Smooth muscle cell (in vitro differentiated cells): ENCODE measurements around the gene ICAM5. TPM values are rescaled to one million over a fixed set of nuclear protein-coding genes. Genes with fewer than 3 reads are reported as not detected.
A peak's percentile ranks its signal among the peaks of the same experiment; 100 is the strongest.

ENCODE experiments used
- DNase-seq: peaks from one replicate; lab custom pipeline; 2025; ENCODE audit not compliant: unreplicated experiment; lab: John Stamatoyannopoulos, UW
- H2AFZ ChIP-seq: fragments of 200-600 bp; sonication (generic); 2 replicates; pipeline ENCODE4 v1.6.0; 2016; ENCODE audit warnings: antibody characterized with exemption, low read depth, mild to moderate bottlenecking
- H3F3A ChIP-seq: fragments of 200-600 bp; sonication (generic); 2 replicates; pipeline ENCODE4 v1.6.0; 2017; ENCODE audit warnings: antibody characterized with exemption, low read depth
- H3K27ac ChIP-seq: fragments of 200-600 bp; sonication (generic); 2 replicates; pipeline ENCODE4 v1.5.1; 2016; ENCODE audit warnings: low read depth, mild to moderate bottlenecking
- H3K27me3 ChIP-seq: fragments of 200-600 bp; sonication (generic); 2 replicates; pipeline ENCODE4 v1.6.1; 2016; ENCODE audit warnings: low read depth, mild to moderate bottlenecking
- H3K36me3 ChIP-seq: fragments of 200-600 bp; sonication (generic); 2 replicates; pipeline ENCODE4 v1.5.1; 2016; ENCODE audit warnings: low read depth
- H3K4me1 ChIP-seq: fragments of 200-600 bp; sonication (generic); 2 replicates; pipeline ENCODE4 v1.5.1; 2016; ENCODE audit warnings: low read depth
- H3K4me2 ChIP-seq: fragments of 200-600 bp; sonication (generic); 2 replicates; pipeline ENCODE4 v1.6.0; 2016; ENCODE audit warnings: mild to moderate bottlenecking
- H3K4me3 ChIP-seq: fragments of 200-600 bp; sonication (generic); 2 replicates; pipeline ENCODE4 v1.5.1; 2016; ENCODE audit warnings: mild to moderate bottlenecking
- H3K79me2 ChIP-seq: fragments of 200-600 bp; sonication (generic); 2 replicates; pipeline ENCODE4 v1.6.0; 2016; ENCODE audit warnings: low read depth, mild to moderate bottlenecking
- H3K9ac ChIP-seq: fragments of 200-600 bp; sonication (generic); 2 replicates; pipeline ENCODE4 v1.6.0; 2016; ENCODE audit warnings: low read depth
- H3K9me3 ChIP-seq: fragments of 200-600 bp; sonication (generic); replicated peaks from 2 replicates; pipeline ENCODE4 v1.5.1; 2016; ENCODE audit warnings: low read depth
- H4K20me1 ChIP-seq: fragments of 200-600 bp; sonication (generic); 2 replicates; pipeline ENCODE4 v1.6.0; 2016; ENCODE audit warnings: low read depth
- CTCF ChIP-seq: fragments of 200-600 bp; sonication (generic); IDR thresholded peaks from 2 replicates; pipeline ENCODE4 v1.5.1; 2017; ENCODE audit warnings: borderline replicate concordance, mild to moderate bottlenecking, antibody characterized with exemption; ENCODE audit not compliant: insufficient read depth, poor library complexity, severe bottlenecking
- WGBS: methylation state at CpG from one replicate; pipeline ENCODE4 v1.1.7; 2016; ENCODE audit warnings: low lambda C conversion rate; 5-methylcytosine and 5-hydroxymethylcytosine counted together
- polyA plus RNA-seq: library from polyadenylated mRNA; unstranded; fragments of >200 nt; fragmentation: Nextera tagmentation; extraction: Ambion mirVana; gene quantifications from 2 replicates; pipeline ENCODE4 v1.2.1, GENCODE V29; 2016
- total RNA-seq: library from RNA; depleted of rRNA; stranded (reverse); fragments of >200 nt; gene quantifications from 2 replicates; pipeline ENCODE4 v1.2.3, GENCODE V29; 2014

ICAM5 gene
- total and polyA plus RNA-seq, 2 experiments from 2014 or later: 4.0 to 4.4 TPM

GRCh38 chr19:10328558-10329429 is 39.0 kb downstream of the ICAM5 start:
- no peaks in the 10 kb centered on the region for H3F3A ChIP-seq
- no peak overlapping the region for H3K4me3 ChIP-seq
- TF ChIP-seq CTCF: no peak
- no peak overlapping the region for H3K27ac ChIP-seq
- no peaks in the 10 kb centered on the region for H3K36me3 ChIP-seq
- no peak for DNase-seq
- no peak overlapping the region for H3K4me2 ChIP-seq
- no peaks in the 10 kb centered on the region for H3K27me3 ChIP-seq
- WGBS: 98% methylated on average over 41 of the region's 41 CpGs
- no peak overlapping the region for H2AFZ ChIP-seq
- no peak overlapping the region for H3K9ac ChIP-seq
- H3K79me2 ChIP-seq: peaks cover 26% of the 10 kb centered on the region
- H3K4me1 ChIP-seq: peaks cover 8% of the 10 kb centered on the region
- H3K9me3 ChIP-seq: no peaks in the 10 kb centered on the region
- H4K20me1 ChIP-seq: peaks cover 65% of the 10 kb centered on the region

GRCh38 chr19:10329555-10329954 is 39.8 kb downstream of the ICAM5 start:
- Histone ChIP-seq H3K27me3 (no peaks in the 10 kb centered on the region), H3K27ac (no peak overlapping the region), H3K9me3 (no peaks in the 10 kb centered on the region), H2AFZ (no peak overlapping the region), H3K9ac (no peak overlapping the region), H3K79me2 (peaks cover 26% of the 10 kb centered on the region), H3K4me1 (peaks cover 8% of the 10 kb centered on the region), H3K4me3 (no peak overlapping the region), H3K36me3 (no peaks in the 10 kb centered on the region), H3F3A (no peaks in the 10 kb centered on the region), H3K4me2 (no peak overlapping the region), H4K20me1 (peaks cover 65% of the 10 kb centered on the region)
- no peak for DNase-seq
- no peak for TF ChIP-seq CTCF
- 98% methylated on average over 13 of the region's 13 CpGs for WGBS

- H3F3A ChIP-seq: no peaks in the 10 kb centered on the region
- peaks cover 52% of the 10 kb centered on the region for H4K20me1 ChIP-seq
- WGBS: 46% methylated on average over 18 of the region's 18 CpGs
- peak overlapping the region; percentile 92 for H3K4me3 ChIP-seq
- peaks cover 26% of the 10 kb centered on the region for H3K79me2 ChIP-seq
- H3K4me2 ChIP-seq: peak overlapping the region; percentile 89
- DNase-seq: no peak
- no peaks in the 10 kb centered on the region for H3K27me3 ChIP-seq
- H3K4me1 ChIP-seq: peaks cover 8% of the 10 kb centered on the region
- H3K27ac ChIP-seq: peak overlapping the region; percentile 89
- no peak overlapping the region for H2AFZ ChIP-seq
- H3K9me3 ChIP-seq: no peaks in the 10 kb centered on the region
- TF ChIP-seq CTCF: no peak
- H3K9ac ChIP-seq: peak overlapping the region; percentile 94
- H3K36me3 ChIP-seq: no peaks in the 10 kb centered on the region
These were observed 42.6 kb downstream of the ICAM5 start for GRCh38 chr19:10332158-10332964.
